NT2/D1 (cell line): ENCODE data around the gene ZSCAN5B.

Experiments
- SUZ12 ChIP-seq: IDR thresholded peaks from 2 replicates; pipeline ENCODE4 v1.6.1; 2011; ENCODE audit not compliant: insufficient read length, insufficient read depth; ENCODE audit errors: extremely low read depth
- YY1 ChIP-seq: IDR thresholded peaks from 2 replicates; pipeline ENCODE4 v1.6.1; 2011; ENCODE audit not compliant: insufficient read length, insufficient read depth
- ZNF274 ChIP-seq: IDR thresholded peaks from 2 replicates; pipeline ENCODE4 v1.6.1; 2011; ENCODE audit warnings: mild to moderate bottlenecking, low read depth, low read length

GRCh38 chr19:56193981-56194640, 3.5 kb downstream of the ZSCAN5B start:
- no peak for TF ChIP-seq YY1
- no peak for TF ChIP-seq ZNF274
- TF ChIP-seq SUZ12 = no peak
